Calu3 (cell line): ENCODE data around the gene CBL. TPM values are rescaled to one million over a fixed set of nuclear protein-coding genes. Genes with fewer than 3 reads are reported as not detected.

ENCODE experiments used
- BruUV-seq: library from RNA; stranded (reverse); fragments of 400-500 nt; replicated peaks from 2 replicates; lab custom pipeline; 2021; lab: Mats Ljungman, UMichigan
- CTCF ChIA-PET: fragments of 300-600 bp; sonication (Branson Sonifier 250); formaldehyde crosslinking; loops from one replicate; lab custom pipeline; 2022; ENCODE audit warnings: antibody characterized with exemption; lab: Charles Lee
- DNase-seq: peaks from one replicate; pipeline ENCODE4 v3.0.0; 2022
- H3K27ac Mint-ChIP-seq: one replicate; pipeline ENCODE4 v1.8.0; 2022; ENCODE audit warnings: mixed read lengths; ENCODE audit not compliant: unreplicated experiment
- H3K27me3 Mint-ChIP-seq: one replicate; pipeline ENCODE4 v1.8.0; 2022; ENCODE audit warnings: mixed read lengths; ENCODE audit not compliant: unreplicated experiment
- H3K36me3 Mint-ChIP-seq: one replicate; pipeline ENCODE4 v1.8.0; 2022; ENCODE audit warnings: mild to moderate bottlenecking, moderate library complexity, mixed read lengths; ENCODE audit not compliant: insufficient read depth, unreplicated experiment
- H3K4me1 Mint-ChIP-seq: one replicate; pipeline ENCODE4 v1.8.0; 2022; ENCODE audit warnings: mild to moderate bottlenecking, low read depth, mixed read lengths; ENCODE audit not compliant: unreplicated experiment
- H3K4me3 Mint-ChIP-seq: one replicate; pipeline ENCODE4 v1.8.0; 2022; ENCODE audit warnings: mild to moderate bottlenecking, low read depth, moderate library complexity, mixed read lengths; ENCODE audit not compliant: unreplicated experiment
- H3K9me3 Mint-ChIP-seq: one replicate; pipeline ENCODE4 v1.8.0; 2022; ENCODE audit warnings: low read depth, mixed read lengths; ENCODE audit not compliant: unreplicated experiment
- intact Hi-C: fragments of 100-400 bp; cut with micrococcal nuclease; formaldehyde crosslinking; loops from one replicate; pipeline ENCODE4 v1.10.0; 2022; ENCODE audit not compliant: unreplicated experiment
- microRNA-seq: library from miRNA; unstranded; fragments of <30 nt; microRNA quantifications from one replicate; pipeline ENCODE4 v1.2.0, GENCODE V29; 2022
- total RNA-seq: library from RNA; stranded (reverse); gene quantifications from 2 replicates; pipeline ENCODE4 v1.2.3, GENCODE V29; 2022
- TF ChIP-seq, protein P1 (sequence below): fragments of 200-600 bp; IDR thresholded peaks from one replicate; pipeline ENCODE4 v1.8.0; 2022; ENCODE audit warnings: antibody characterized with exemption; ENCODE audit not compliant: unreplicated experiment

Gene CBL
- total RNA-seq, 1 experiment from 2014 or later, result 15.9 TPM

DNA sequence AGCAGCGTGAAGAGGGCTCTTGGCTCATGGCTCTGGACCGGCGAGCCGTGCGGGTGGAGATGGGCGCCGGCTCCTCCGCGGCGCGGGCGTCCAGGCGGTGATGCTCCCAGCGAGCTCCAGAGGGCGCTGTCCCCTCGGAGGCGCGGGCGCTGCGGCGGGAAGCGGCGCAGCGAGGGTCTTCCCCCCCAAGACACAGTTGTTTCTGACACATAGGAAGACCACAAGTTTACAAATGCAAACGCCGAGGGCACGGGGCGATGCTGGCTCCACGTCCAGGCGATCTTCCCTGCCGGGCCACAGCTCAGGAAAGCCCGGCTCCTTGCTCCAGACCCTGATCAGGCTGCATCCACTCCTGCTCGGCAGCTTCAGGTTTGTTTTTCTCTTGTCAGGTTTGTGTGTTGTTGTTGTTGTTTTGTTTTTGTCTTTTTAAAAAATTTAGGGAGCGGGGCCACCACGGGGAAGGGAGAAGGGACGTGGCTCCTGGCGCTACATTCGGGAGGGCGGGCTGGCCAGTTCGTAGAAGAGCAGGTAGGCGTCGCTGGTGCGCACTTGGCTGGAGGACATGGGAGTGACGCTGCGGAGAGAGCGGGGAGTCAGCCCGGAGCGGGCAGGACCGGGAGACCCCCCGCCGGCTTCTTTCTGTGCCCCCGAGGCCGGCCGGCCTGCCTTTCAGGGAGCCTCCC is 150.4 kb downstream of the CBL start:
- no peak for DNase-seq
- Mint-ChIP-seq H3K4me3 (no peak overlapping the region), H3K27ac (no peak overlapping the region), H3K27me3 (peaks cover 18% of the 10 kb centered on the region), H3K9me3 (no peaks in the 10 kb centered on the region), H3K4me1 (peaks cover 17% of the 10 kb centered on the region), H3K36me3 (no peaks in the 10 kb centered on the region)
- no TSS peak for BruUV-seq
- intact Hi-C loops, result no loop called here
- TF ChIP-seq, protein P1, sequence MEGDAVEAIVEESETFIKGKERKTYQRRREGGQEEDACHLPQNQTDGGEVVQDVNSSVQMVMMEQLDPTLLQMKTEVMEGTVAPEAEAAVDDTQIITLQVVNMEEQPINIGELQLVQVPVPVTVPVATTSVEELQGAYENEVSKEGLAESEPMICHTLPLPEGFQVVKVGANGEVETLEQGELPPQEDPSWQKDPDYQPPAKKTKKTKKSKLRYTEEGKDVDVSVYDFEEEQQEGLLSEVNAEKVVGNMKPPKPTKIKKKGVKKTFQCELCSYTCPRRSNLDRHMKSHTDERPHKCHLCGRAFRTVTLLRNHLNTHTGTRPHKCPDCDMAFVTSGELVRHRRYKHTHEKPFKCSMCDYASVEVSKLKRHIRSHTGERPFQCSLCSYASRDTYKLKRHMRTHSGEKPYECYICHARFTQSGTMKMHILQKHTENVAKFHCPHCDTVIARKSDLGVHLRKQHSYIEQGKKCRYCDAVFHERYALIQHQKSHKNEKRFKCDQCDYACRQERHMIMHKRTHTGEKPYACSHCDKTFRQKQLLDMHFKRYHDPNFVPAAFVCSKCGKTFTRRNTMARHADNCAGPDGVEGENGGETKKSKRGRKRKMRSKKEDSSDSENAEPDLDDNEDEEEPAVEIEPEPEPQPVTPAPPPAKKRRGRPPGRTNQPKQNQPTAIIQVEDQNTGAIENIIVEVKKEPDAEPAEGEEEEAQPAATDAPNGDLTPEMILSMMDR, result no peak
- CTCF ChIA-PET, result no interaction called here

DNA sequence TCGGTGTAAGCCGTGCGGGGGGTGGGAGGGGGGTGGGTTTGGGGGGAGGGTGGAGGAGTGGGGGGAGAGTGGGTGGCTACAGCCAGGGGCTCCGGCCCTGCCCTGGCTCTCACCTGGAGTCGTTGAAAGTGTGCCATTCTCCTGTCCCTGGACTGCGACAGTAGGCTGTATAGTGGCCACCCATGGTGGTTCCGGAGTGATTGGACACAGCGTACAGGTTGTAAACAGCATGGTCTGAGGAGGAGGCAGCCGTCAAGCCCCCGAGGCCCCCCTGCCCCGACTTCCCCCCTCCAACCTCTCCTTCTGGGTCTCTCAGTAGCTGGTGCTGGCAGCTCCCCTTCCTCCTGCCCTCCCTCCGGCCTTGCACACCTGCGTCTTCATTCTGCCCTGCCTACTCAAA is 150.9 kb downstream of the CBL start:
- no peak overlapping the region for H3K27ac Mint-ChIP-seq
- no TSS peak for BruUV-seq
- no peak overlapping the region for H3K4me3 Mint-ChIP-seq
- H3K36me3 Mint-ChIP-seq, result no peaks in the 10 kb centered on the region
- TF ChIP-seq, protein P1, result no peak
- peaks cover 13% of the 10 kb centered on the region for H3K27me3 Mint-ChIP-seq
- peaks cover 17% of the 10 kb centered on the region for H3K4me1 Mint-ChIP-seq
- CTCF ChIA-PET, result no interaction called here
- intact Hi-C loops, result no loop called here
- no peaks in the 10 kb centered on the region for H3K9me3 Mint-ChIP-seq
- DNase-seq, result no peak

Small RNA genes lying within 50 kb of the gene (microRNA-seq; reads per million reads assigned to microRNA genes)
- not detected for gene MIR6756

Other genes starting within 250 kb of the CBL start
- not detected in 2 replicates for gene FOXR1, start 234.6 kb upstream of the CBL start, total RNA-seq
- 43.0 and 46.9 TPM in 2 replicates for gene CENATAC, start 208.2 kb upstream of the CBL start, total RNA-seq
- gene RPS25, start 188.0 kb upstream of the CBL start, total RNA-seq, result 471 and 510 TPM in 2 replicates
- gene TRAPPC4, start 187.6 kb upstream of the CBL start, total RNA-seq, result 42.0 and 43.9 TPM in 2 replicates
- 21.2 and 24.6 TPM in 2 replicates for gene SLC37A4, start 175.5 kb upstream of the CBL start, total RNA-seq
- 180 and 181 TPM in 2 replicates for gene HYOU1, start 149.1 kb upstream of the CBL start, total RNA-seq
- 15.1 and 15.8 TPM in 2 replicates for gene VPS11, start 138.5 kb upstream of the CBL start, total RNA-seq
- gene HMBS, start 121.5 kb upstream of the CBL start, total RNA-seq, result 35.2 and 39.6 TPM in 2 replicates
- 46.7 and 47.6 TPM in 2 replicates for gene DPAGT1, start 104.5 kb upstream of the CBL start, total RNA-seq
- gene C2CD2L, start 99.0 kb upstream of the CBL start, total RNA-seq, result 7.8 and 9.5 TPM in 2 replicates
- 21.8 and 22.6 TPM in 2 replicates for gene HINFP, start 84.8 kb upstream of the CBL start, total RNA-seq
- not detected in 2 replicates for gene ABCG4, start 57.3 kb upstream of the CBL start, total RNA-seq
- gene NLRX1, start 37.6 kb upstream of the CBL start, total RNA-seq, result 5.5 and 6.7 TPM in 2 replicates
- 0.15 TPM in 1 of 2 replicates, not detected in the other for gene NHERF4, start 20.9 kb upstream of the CBL start, total RNA-seq
- 11.1 and 25.1 TPM in 2 replicates for gene MCAM, start 110.8 kb downstream of the CBL start, total RNA-seq
- 31.8 and 35.0 TPM in 2 replicates for gene RNF26, start 128.2 kb downstream of the CBL start, total RNA-seq
- gene C1QTNF5, start 134.5 kb downstream of the CBL start, total RNA-seq, result not detected in 2 replicates
- not detected in 2 replicates for gene MFRP, start 140.4 kb downstream of the CBL start, total RNA-seq
- gene USP2, start 175.4 kb downstream of the CBL start, total RNA-seq, result 1.1 TPM in 2 replicates
- gene THY1, start 216.8 kb downstream of the CBL start, total RNA-seq, result not detected in 2 replicates